H1 (cell line): ENCODE measurements around the gene CBARP. TPM values are rescaled to one million over a fixed set of nuclear protein-coding genes. Genes with fewer than 3 reads are reported as not detected.

Experiments
- CTCF ChIA-PET: fragments of 300-600 bp; sonication (Branson Sonifier 250); formaldehyde crosslinking; loops from one replicate; lab custom pipeline; 2021; ENCODE audit not compliant: partially characterized antibody; lab: Charles Lee
- POLR2A ChIA-PET: fragments of 300-600 bp; sonication (Branson Sonifier 250); formaldehyde crosslinking; loops from one replicate; lab custom pipeline; 2021; ENCODE audit warnings: inconsistent platforms; ENCODE audit not compliant: partially characterized antibody; lab: Charles Lee
- DNase-seq, 2 experiments: peaks; one replicate each; pipeline versions ENCODE4 v3.0.0 to v3.0.0-alpha.2; 2010 to 2022; ENCODE audit warnings: low spot score in 2 of 2, low read depth in 1 of 2, mixed read lengths in 1 of 2
- FAIRE-seq: peaks from 2 replicates; lab custom pipeline; 2011; peaks lifted over from hg19 to GRCh38; lab: Jason Lieb, UNC
- H2AFZ ChIP-seq: 2 replicates; pipeline ENCODE4 v1.8.1; 2012; ENCODE audit warnings: low read length, inconsistent platforms
- H2AK5ac ChIP-seq: 2 replicates; pipeline ENCODE4 v1.6.1; 2013; ENCODE audit warnings: low read depth, low read length
- H2BK120ac ChIP-seq: replicated peaks from 2 replicates; pipeline ENCODE3; 2013; ENCODE audit warnings: low read depth, low read length, inconsistent platforms
- H2BK12ac ChIP-seq: 2 replicates; pipeline ENCODE4 v1.6.1; 2013; ENCODE audit warnings: low read depth, low read length
- H2BK15ac ChIP-seq: 2 replicates; pipeline ENCODE4 v1.6.1; 2013; ENCODE audit warnings: low read length
- H2BK20ac ChIP-seq: 2 replicates; pipeline ENCODE4 v1.6.1; 2013; ENCODE audit warnings: low read length
- H2BK5ac ChIP-seq: 2 replicates; pipeline ENCODE4 v1.6.1; 2013; ENCODE audit warnings: low read depth, low read length
- H3K14ac ChIP-seq: 2 replicates; pipeline ENCODE4 v1.6.1; 2013; ENCODE audit warnings: inconsistent platforms; ENCODE audit not compliant: insufficient read length
- H3K18ac ChIP-seq: 2 replicates; pipeline ENCODE4 v1.6.1; 2013; ENCODE audit warnings: low read length; ENCODE audit errors: extremely low read depth
- H3K23ac ChIP-seq: 2 replicates; pipeline ENCODE4 v1.6.1; 2013; ENCODE audit warnings: inconsistent platforms; ENCODE audit not compliant: insufficient read length
- H3K23me2 ChIP-seq: 2 replicates; pipeline ENCODE4 v1.6.1; 2013; ENCODE audit warnings: low read depth, low read length
- H3K27ac ChIP-seq: 2 replicates; pipeline ENCODE4 v1.6.1; 2011; ENCODE audit warnings: low read depth, low read length, inconsistent platforms
- H3K27me3 ChIP-seq, 4 experiments: replicated peaks in 1 of 4; 1 replicate in 1 of 4; 2 replicates in 3 of 4; pipeline versions ENCODE4 v1.6.1 to v1.8.1; 2011 to 2013; ENCODE audit warnings: low read length in 3 of 4, mild to moderate bottlenecking in 3 of 4, inconsistent platforms in 2 of 4, mixed read lengths in 2 of 4, moderate library complexity in 1 of 4; ENCODE audit not compliant: control insufficient read depth in 3 of 4, insufficient read depth in 3 of 4; ENCODE audit errors: extremely low read depth in 1 of 4
- H3K36me3 ChIP-seq, 4 experiments: 2 replicates each; pipeline versions ENCODE4 v1.6.1 to v1.8.1; 2011 to 2013; ENCODE audit warnings: mild to moderate bottlenecking in 4 of 4, low read length in 3 of 4, moderate library complexity in 2 of 4, control low read depth in 1 of 4, inconsistent platforms in 1 of 4; ENCODE audit not compliant: insufficient read depth in 4 of 4, control insufficient read depth in 2 of 4
- H3K4ac ChIP-seq: replicated peaks from 2 replicates; pipeline ENCODE3; 2013; ENCODE audit warnings: low read length, low read depth, mixed read lengths, inconsistent platforms; ENCODE audit not compliant: insufficient read length
- H3K4me1 ChIP-seq, 4 experiments: replicated peaks in 1 of 4; 1 replicate in 1 of 4; 2 replicates in 3 of 4; pipeline versions ENCODE4 v1.6.1 to v1.8.1; 2011 to 2013; ENCODE audit warnings: low read length in 3 of 4, inconsistent platforms in 2 of 4, mixed read lengths in 1 of 4; ENCODE audit not compliant: insufficient read depth in 4 of 4, control insufficient read depth in 3 of 4
- H3K4me2 ChIP-seq, 2 experiments: 2 replicates each; pipeline versions ENCODE4 v1.6.1 to v1.8.1; 2011 to 2013; ENCODE audit warnings: low read depth in 2 of 2, low read length in 2 of 2, control low read depth in 1 of 2, inconsistent platforms in 1 of 2, mild to moderate bottlenecking in 1 of 2; ENCODE audit not compliant: insufficient read depth in 1 of 2
- H3K4me3 ChIP-seq, 4 experiments: fragments of 200-600, 300-600 bp in 1 of 4; sonication (generic), shearing (Covaris generic), sonication (Bioruptor Twin) in 1 of 4; 2 replicates each; pipeline versions ENCODE4 v1.5.1 to v1.8.1; 2011 to 2016; ENCODE audit warnings: low read length in 4 of 4, low read depth in 3 of 4, control low read depth in 2 of 4, inconsistent platforms in 2 of 4, mild to moderate bottlenecking in 2 of 4, mixed read lengths in 1 of 4, moderate library complexity in 1 of 4; ENCODE audit not compliant: insufficient read depth in 2 of 4; ENCODE audit errors: extremely low read depth in 1 of 4
- H3K56ac ChIP-seq: replicated peaks from 2 replicates; pipeline ENCODE3; 2013; ENCODE audit warnings: low read depth, mild to moderate bottlenecking, mixed read lengths, low read length, inconsistent platforms; ENCODE audit not compliant: insufficient read length
- H3K79me1 ChIP-seq: 2 replicates; pipeline ENCODE4 v1.6.1; 2013; ENCODE audit warnings: low read depth, low read length, control low read depth
- H3K79me2 ChIP-seq, 2 experiments: 2 replicates each; pipeline versions ENCODE4 v1.6.1 to v1.8.1; 2012 to 2013; ENCODE audit warnings: low read length in 2 of 2, mild to moderate bottlenecking in 2 of 2, inconsistent platforms in 1 of 2; ENCODE audit not compliant: insufficient read depth in 2 of 2, control insufficient read depth in 1 of 2
- H3K9ac ChIP-seq, 4 experiments: replicated peaks in 1 of 4; 1 replicate in 1 of 4; 2 replicates in 3 of 4; pipeline versions ENCODE4 v1.6.1 to v1.8.1; 2011 to 2013; ENCODE audit warnings: low read depth in 3 of 4, low read length in 3 of 4, control low read depth in 2 of 4, mild to moderate bottlenecking in 2 of 4, moderate library complexity in 2 of 4, inconsistent platforms in 1 of 4; ENCODE audit errors: extremely low read depth in 1 of 4
- H3K9me3 ChIP-seq, 2 experiments: 2 replicates each; pipeline versions ENCODE4 v1.6.1 to v1.8.1; 2012 to 2013; ENCODE audit warnings: mild to moderate bottlenecking in 2 of 2, moderate library complexity in 2 of 2, control low read depth in 1 of 2, inconsistent platforms in 1 of 2, low read depth in 1 of 2, low read length in 1 of 2, mixed read lengths in 1 of 2; ENCODE audit not compliant: insufficient read depth in 2 of 2
- H4K20me1 ChIP-seq, 2 experiments: replicated peaks in 1 of 2; 2 replicates each; pipeline versions ENCODE3 to v1.8.1; 2011 to 2013; ENCODE audit warnings: inconsistent platforms in 2 of 2, low read length in 2 of 2, mild to moderate bottlenecking in 1 of 2; ENCODE audit not compliant: insufficient read depth in 2 of 2, control insufficient read depth in 1 of 2
- H4K5ac ChIP-seq: 2 replicates; pipeline ENCODE4 v1.6.1; 2013; ENCODE audit warnings: low read length, low read depth, mixed read lengths, inconsistent platforms; ENCODE audit not compliant: insufficient read length
- H4K8ac ChIP-seq: 2 replicates; pipeline ENCODE4 v1.8.0; 2013; ENCODE audit warnings: mild to moderate bottlenecking, moderate library complexity, low read length, inconsistent platforms; ENCODE audit not compliant: insufficient read depth; ENCODE audit errors: extremely low read depth
- H4K91ac ChIP-seq: replicated peaks from 2 replicates; pipeline ENCODE3; 2013; ENCODE audit warnings: low read length, mixed read lengths, inconsistent platforms; ENCODE audit not compliant: insufficient read length
- CHD2 ChIP-seq: IDR thresholded peaks from 2 replicates; pipeline ENCODE4 v1.6.1; 2012; ENCODE audit warnings: low read length, improper control_type of control experiment
- PHF8 ChIP-seq: fragments of 200-600 bp; sonication (generic); conservative IDR thresholded peaks from 2 replicates; pipeline ENCODE4 v1.7.1; 2012; ENCODE audit warnings: low read depth, mild to moderate bottlenecking, inconsistent platforms, low read length, moderate library complexity
- RBBP5 ChIP-seq: IDR thresholded peaks from 2 replicates; pipeline ENCODE4 v1.7.1; 2012; ENCODE audit warnings: low read depth, mild to moderate bottlenecking, inconsistent platforms, low read length, moderate library complexity, borderline replicate concordance
- SIX5 ChIP-seq: IDR thresholded peaks from 2 replicates; pipeline ENCODE4 v1.6.1; 2011; ENCODE audit warnings: mild to moderate bottlenecking, low read depth, low read length
- WGBS, 2 experiments: shearing (Covaris generic) in 1 of 2; methylation state at CpG; one replicate each; pipeline versions ENCODE4 v1.1.6 to v1.1.7; 2013 to 2015; ENCODE audit warnings: low lambda C conversion rate in 2 of 2, mixed read lengths in 2 of 2, inconsistent platforms in 1 of 2, low coverage in 1 of 2, missing lambda C conversion rate in 1 of 2; ENCODE audit not compliant: insufficient replicate concordance in 2 of 2, insufficient coverage in 1 of 2, insufficient read length in 1 of 2; ENCODE audit errors: extremely low coverage in 1 of 2, missing lambda C conversion rate in 1 of 2; 5-methylcytosine and 5-hydroxymethylcytosine counted together
- polyA plus RNA-seq, 7 experiments: library from polyadenylated mRNA; depleted of rRNA in 3 of 7; stranded (reverse) in 5 of 7; unstranded in 2 of 7; fragments of >200 nt in 5 of 7; fragments of 200-250 nt in 2 of 7; gene quantifications; 1 replicate in 5 of 7; 2 replicates in 1 of 7; 4 replicates in 1 of 7; pipeline versions ENCODE4 v1.2.1 to v1.2.3, GENCODE V29; 2011 to 2013; ENCODE audit warnings: missing spikeins in 2 of 7, mixed read lengths in 2 of 7
- total RNA-seq: library from RNA; stranded (reverse); fragmentation: NEBNext Ultra II Directional; extraction: Animal tissue kit (Norgen Biotek cat#: 25700); gene quantifications from 2 replicates; pipeline ENCODE4 v1.2.1, GENCODE V29; 2021
- TF ChIP-seq, protein P1 (sequence below): IDR thresholded peaks from 2 replicates; pipeline ENCODE4 v1.6.1; 2012; ENCODE audit warnings: low read length, inconsistent platforms

The CBARP gene
- total and polyA plus RNA-seq, 2 of the 8 experiments (the other 6 are each of a cell fraction or from before 2014, with no cell fraction given), result 4.9 to 14.7 TPM

- H3K23ac ChIP-seq, result no peak overlapping the region
- H3K56ac ChIP-seq, result no peak overlapping the region
- H2AFZ ChIP-seq, result no peak overlapping the region
- H3K23me2 ChIP-seq, result peaks cover 18% of the 10 kb centered on the region; the same call in 1 of the 2 replicates
- H3K4me1 ChIP-seq, result peaks cover 4 to 26% (median 22%) of the 10 kb centered on the region in 4 experiments; a peak in 6 of 7 replicates
- no peak overlapping the region for H3K14ac ChIP-seq
- WGBS, 2 experiments, result 86% methylated on average over 30 of the region's 46 CpGs; no CpG with 5 or more reads in 1 of the 2 experiments
- H3K27ac ChIP-seq, result peak overlapping the region; percentile 75; the same call in 1 of the 2 replicates
- H3K27me3 ChIP-seq, result no peaks in the 10 kb centered on the region
- DNase-seq, result no peak
- peak overlapping the region; percentile 88; the same call in 1 of the 2 replicates for H4K8ac ChIP-seq
- peak overlapping the region; percentile 53 for H4K91ac ChIP-seq
- TF ChIP-seq CHD2 (no peak), PHF8 (no peak), SIX5 (no peak), RBBP5 (0 out of 2 replicates have a peak, but pooled peaks have one; percentile 10)
- TF ChIP-seq, protein P1, sequence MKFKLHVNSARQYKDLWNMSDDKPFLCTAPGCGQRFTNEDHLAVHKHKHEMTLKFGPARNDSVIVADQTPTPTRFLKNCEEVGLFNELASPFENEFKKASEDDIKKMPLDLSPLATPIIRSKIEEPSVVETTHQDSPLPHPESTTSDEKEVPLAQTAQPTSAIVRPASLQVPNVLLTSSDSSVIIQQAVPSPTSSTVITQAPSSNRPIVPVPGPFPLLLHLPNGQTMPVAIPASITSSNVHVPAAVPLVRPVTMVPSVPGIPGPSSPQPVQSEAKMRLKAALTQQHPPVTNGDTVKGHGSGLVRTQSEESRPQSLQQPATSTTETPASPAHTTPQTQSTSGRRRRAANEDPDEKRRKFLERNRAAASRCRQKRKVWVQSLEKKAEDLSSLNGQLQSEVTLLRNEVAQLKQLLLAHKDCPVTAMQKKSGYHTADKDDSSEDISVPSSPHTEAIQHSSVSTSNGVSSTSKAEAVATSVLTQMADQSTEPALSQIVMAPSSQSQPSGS, result no peak
- TF ChIP-seq, all 59 proteins: peak for 1
- H2BK5ac ChIP-seq, result peak overlapping the region; percentile 60; the same call in 1 of the 2 replicates
- H3K79me2 ChIP-seq, result peaks cover 5 to 38% of the 10 kb centered on the region in 2 experiments
- peak overlapping the region; percentile 77 to 82 (median 78); a peak in 7 of 8 replicates for H3K4me3 ChIP-seq
- H4K5ac ChIP-seq, result no peak overlapping the region
- peak overlapping the region in 2 of 4 experiments; percentile 69 to 99; a peak in 5 of 7 replicates for H3K9ac ChIP-seq
- H3K18ac ChIP-seq, result no peak overlapping the region
- peaks cover 33 to 47% (median 43%) of the 10 kb centered on the region in 4 experiments for H3K36me3 ChIP-seq
- POLR2A ChIA-PET, result interaction anchor here (0.7 to 11.4 kb wide), 24 partner anchors 9 to 277 kb away, joined by 3 to 331 read pairs (median 4); partner anchors contain the start of genes ATP5F1D, CBARP and CIRBP
- no peak overlapping the region for H2BK120ac ChIP-seq
- peak overlapping the region; percentile 33 for H3K4ac ChIP-seq
- FAIRE-seq, result no peak
- H2BK20ac ChIP-seq, result no peak overlapping the region
- no peak overlapping the region for H2BK15ac ChIP-seq
- peaks cover 7 to 28% of the 10 kb centered on the region in 2 experiments for H4K20me1 ChIP-seq
- H2AK5ac ChIP-seq, result no peak overlapping the region
- CTCF ChIA-PET, result interaction anchor here (1.3 to 3.1 kb wide), 3 partner anchors 13 to 30 kb away, joined by 5 to 29 read pairs (median 9); no protein-coding TSS in a partner anchor
- H2BK12ac ChIP-seq, result no peak overlapping the region
- peaks cover 22% of the 10 kb centered on the region for H3K79me1 ChIP-seq
- H3K4me2 ChIP-seq, result peak overlapping the region; percentile 80 to 90
- no peaks in the 10 kb centered on the region for H3K9me3 ChIP-seq
Observed at GRCh38 chr19:1274081-1274851, 36.5 kb upstream of the CBARP start.
